A673 (cell line): ENCODE data around the gene SUCLG2. TPM values are rescaled to one million over a fixed set of nuclear protein-coding genes. Genes with fewer than 3 reads are reported as not detected.

Source experiments
- BruUV-seq: library from RNA; stranded (reverse); fragments of 400-500 nt; replicated peaks from 2 replicates; lab custom pipeline; 2021; lab: Mats Ljungman, UMichigan
- CTCF ChIA-PET: fragments of 300-600 bp; sonication (Branson Sonifier 250); formaldehyde crosslinking; loops from one replicate; lab custom pipeline; 2022; ENCODE audit warnings: antibody characterized with exemption; lab: Charles Lee
- POLR2A ChIA-PET: fragments of 300-600 bp; sonication (Branson Sonifier 250); formaldehyde crosslinking; loops from one replicate; lab custom pipeline; 2022; ENCODE audit warnings: antibody characterized with exemption; ENCODE audit not compliant: low non-redundant PET; lab: Charles Lee
- DNase-seq: peaks from one replicate; pipeline ENCODE4 v3.0.0-alpha.2; 2015; ENCODE audit warnings: low spot score
- H3K27ac ChIP-seq: fragments of 200-600 bp; sonication (generic); 2 replicates; pipeline ENCODE4 v1.5.1; 2016; ENCODE audit warnings: mixed run types, low read depth, mild to moderate bottlenecking, mixed read lengths, antibody characterized with exemption, low read length; ENCODE audit not compliant: poor library complexity, severe bottlenecking
- H3K27me3 ChIP-seq: fragments of 200-600 bp; sonication (generic); replicated peaks from 2 replicates; pipeline ENCODE4 v1.6.1; 2017; ENCODE audit warnings: mixed run types, low read depth, mild to moderate bottlenecking, mixed read lengths, antibody characterized with exemption, low read length; ENCODE audit not compliant: insufficient read depth, poor library complexity
- H3K36me3 ChIP-seq: fragments of 200-600 bp; sonication (generic); 2 replicates; pipeline ENCODE4 v1.6.1; 2016; ENCODE audit warnings: mixed run types, mild to moderate bottlenecking, mixed read lengths, antibody characterized with exemption, low read length; ENCODE audit not compliant: insufficient read depth, poor library complexity, severe bottlenecking
- H3K4me1 ChIP-seq: fragments of 200-600 bp; sonication (generic); 2 replicates; pipeline ENCODE4 v1.6.1; 2017; ENCODE audit warnings: mixed run types, mild to moderate bottlenecking, mixed read lengths, antibody characterized with exemption, low read length; ENCODE audit not compliant: insufficient read depth, poor library complexity, severe bottlenecking
- H3K4me3 ChIP-seq: fragments of 200-600 bp; sonication (generic); 2 replicates; pipeline ENCODE4 v1.5.1; 2016; ENCODE audit warnings: low read depth, mixed run types, mild to moderate bottlenecking, mixed read lengths, low read length; ENCODE audit not compliant: poor library complexity, severe bottlenecking
- H3K9me3 ChIP-seq: fragments of 200-600 bp; sonication (generic); 2 replicates; pipeline ENCODE4 v1.6.1; 2016; ENCODE audit warnings: mixed run types, low read depth, mild to moderate bottlenecking, mixed read lengths, antibody characterized with exemption, low read length; ENCODE audit not compliant: poor library complexity, severe bottlenecking
- CTCF ChIP-seq: fragments of 300-800, 200-600 bp; sonication (generic); conservative IDR thresholded peaks from 2 replicates; pipeline ENCODE4 v1.5.1; 2017; ENCODE audit warnings: low read depth, mild to moderate bottlenecking, antibody characterized with exemption, low read length, moderate library complexity, mixed read lengths
- EZH2 ChIP-seq: fragments of 200-600 bp; sonication (generic); IDR thresholded peaks from 2 replicates; pipeline ENCODE4 v1.6.1; 2017; ENCODE audit warnings: borderline replicate concordance, low read depth, mild to moderate bottlenecking, mixed read lengths, antibody characterized with exemption, low read length; ENCODE audit not compliant: poor library complexity, severe bottlenecking
- intact Hi-C: fragments of 100-400 bp; cut with micrococcal nuclease; formaldehyde crosslinking; loops from one replicate; pipeline ENCODE4 v1.10.0; 2022; ENCODE audit not compliant: unreplicated experiment
- total RNA-seq: library from RNA; stranded (reverse); gene quantifications from 2 replicates; pipeline ENCODE4 v1.2.3, GENCODE V29; 2021

The SUCLG2 gene
- total RNA-seq, 1 experiment from 2014 or later: 7.4 TPM

GRCh38 chr3:67622652-67623051 is 31.8 kb downstream of the SUCLG2 start:
- H3K4me3 ChIP-seq: no peak overlapping the region
- no peaks in the 10 kb centered on the region for H3K4me1 ChIP-seq
- no peaks in the 10 kb centered on the region for H3K9me3 ChIP-seq
- H3K27ac ChIP-seq: no peak overlapping the region
- CTCF ChIA-PET: no interaction called here
- DNase-seq: no peak
- no peaks in the 10 kb centered on the region for H3K27me3 ChIP-seq
- intact Hi-C loops: no loop called here
- POLR2A ChIA-PET: no interaction called here
- no peaks in the 10 kb centered on the region for H3K36me3 ChIP-seq
- TF ChIP-seq EZH2: no peak
- TF ChIP-seq CTCF: no peak
- no TSS peak for BruUV-seq

GRCh38 chr3:67620869-67621268 is 33.5 kb downstream of the SUCLG2 start:
- intact Hi-C loops: no loop called here
- ChIA-PET POLR2A (no interaction called here), CTCF (no interaction called here)
- DNase-seq: no peak
- H3K36me3 ChIP-seq: no peaks in the 10 kb centered on the region
- H3K9me3 ChIP-seq: no peaks in the 10 kb centered on the region
- no TSS peak for BruUV-seq
- no peak overlapping the region for H3K4me3 ChIP-seq
- no peaks in the 10 kb centered on the region for H3K4me1 ChIP-seq
- no peaks in the 10 kb centered on the region for H3K27me3 ChIP-seq
- TF ChIP-seq EZH2 (no peak), CTCF (no peak)
- no peak overlapping the region for H3K27ac ChIP-seq

GRCh38 chr3:67619991-67620390 is 34.4 kb downstream of the SUCLG2 start:
- Histone ChIP-seq H3K36me3 (no peaks in the 10 kb centered on the region), H3K4me1 (no peaks in the 10 kb centered on the region), H3K9me3 (no peaks in the 10 kb centered on the region), H3K27ac (no peak overlapping the region), H3K27me3 (no peaks in the 10 kb centered on the region), H3K4me3 (no peak overlapping the region)
- no peak for DNase-seq
- TF ChIP-seq CTCF: no peak
- no peak for TF ChIP-seq EZH2
- BruUV-seq: no TSS peak
- CTCF ChIA-PET: no interaction called here
- POLR2A ChIA-PET: interaction anchor here (0.6 kb wide), 1 partner anchor 767 kb away, joined by 3 read pairs; no protein-coding TSS in a partner anchor
- intact Hi-C loops: no loop called here
